ENCODE data around the gene CPVL.

Gene CPVL

GRCh38 chr7:29090151-29090805 is 56.1 kb downstream of the CPVL start:
- no peak for DNase-seq

DNA sequence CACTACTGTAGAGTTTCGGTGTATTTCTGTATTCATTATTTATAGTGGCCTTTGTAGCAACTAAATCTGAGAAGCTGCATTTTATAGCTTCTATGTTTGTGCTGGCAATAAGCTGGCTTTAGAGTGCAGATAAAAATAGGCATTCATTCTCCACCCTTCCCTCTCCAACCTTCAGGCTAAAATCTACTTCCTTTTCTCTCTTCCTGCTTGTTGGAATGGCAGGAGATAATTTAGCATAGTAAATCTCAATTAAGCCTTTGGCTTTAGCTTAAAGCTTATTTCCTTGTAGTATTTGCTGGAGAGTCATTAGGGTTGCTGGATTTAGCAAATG is 58.5 kb downstream of the CPVL start:
- no peak for DNase-seq

DNA sequence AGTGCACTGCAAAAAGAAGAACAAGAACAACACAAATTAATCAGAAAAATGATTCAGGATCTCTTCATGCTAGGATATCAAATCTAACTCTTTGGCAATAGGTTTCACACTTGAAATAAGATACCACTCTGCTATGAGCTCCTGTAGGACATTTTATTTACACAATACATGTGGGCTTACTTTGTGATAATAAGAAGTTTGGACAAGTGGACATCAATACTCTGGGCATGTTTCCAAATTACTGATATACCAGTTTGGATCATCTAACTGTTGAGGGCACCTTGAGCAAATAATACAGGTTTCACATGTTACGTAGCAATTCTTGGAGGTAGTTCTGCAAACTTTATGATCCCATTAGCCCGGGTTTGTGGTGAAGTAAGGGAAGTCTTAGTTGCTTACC is 59.8 kb downstream of the CPVL start:
- no peak for DNase-seq

DNA sequence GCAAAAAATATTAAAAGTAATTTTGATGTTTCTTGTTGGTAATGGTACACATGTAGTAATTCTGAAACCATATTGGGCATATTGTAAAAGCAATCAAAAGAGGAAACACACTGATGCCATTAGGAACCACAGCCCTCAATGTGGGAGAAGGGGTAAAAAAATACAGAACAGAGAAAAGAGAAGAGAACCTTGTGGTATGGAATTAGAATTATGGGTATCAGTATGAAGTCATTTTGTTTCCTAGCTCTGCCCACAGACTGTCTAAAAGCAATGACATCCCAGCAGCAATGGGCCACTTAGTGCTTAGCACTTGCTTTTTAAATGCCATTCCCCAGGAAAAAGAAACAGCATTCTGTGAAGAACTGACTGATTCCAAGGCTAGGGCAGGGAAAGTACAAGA is 61.5 kb downstream of the CPVL start:
- DNase-seq, result no peak

DNA sequence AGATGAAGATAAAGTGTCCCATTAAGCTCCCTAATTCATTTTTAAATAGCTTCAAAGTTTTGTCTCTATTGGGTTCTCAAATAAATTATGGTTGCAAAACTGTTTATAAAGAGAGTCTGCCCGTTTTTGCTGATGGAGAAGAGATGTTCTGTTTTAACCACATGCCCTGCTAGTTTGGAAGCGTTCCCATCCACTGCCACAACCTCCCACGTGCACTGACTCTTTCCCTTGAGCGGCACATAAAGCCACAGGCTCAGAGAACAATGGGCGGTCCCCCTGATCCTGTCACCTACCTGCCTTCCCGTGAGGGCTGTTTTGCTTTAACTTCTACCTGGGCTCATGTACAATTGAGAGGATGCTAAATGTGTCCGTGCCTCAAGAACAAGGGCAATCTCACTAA is 65.5 kb downstream of the CPVL start:
- DNase-seq, result peak; percentile 35

GRCh38 chr7:29078311-29079260 is 67.8 kb downstream of the CPVL start:
- DNase-seq, result no peak

GRCh38 chr7:29077854-29078253 is 68.5 kb downstream of the CPVL start:
- DNase-seq, result no peak

DNA sequence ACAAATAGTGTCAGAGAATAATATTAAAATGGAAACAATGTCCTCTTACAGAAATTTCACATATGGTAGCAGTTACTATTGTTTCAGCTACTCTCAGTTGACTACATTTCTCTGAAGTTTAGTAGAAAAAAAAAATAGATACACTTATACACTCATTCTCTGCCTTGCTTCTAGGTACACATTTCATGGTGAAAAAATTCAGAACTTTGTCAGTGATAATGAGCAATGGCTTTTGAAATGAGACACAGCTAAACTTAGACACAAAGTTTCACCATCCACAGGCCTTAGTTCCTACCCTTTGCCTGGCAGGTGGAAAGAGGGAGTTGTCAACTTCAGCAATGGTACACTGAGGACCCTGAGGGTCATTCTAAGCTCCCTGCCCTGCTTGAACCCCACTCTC is 69.2 kb downstream of the CPVL start:
- DNase-seq, result no peak

DNA sequence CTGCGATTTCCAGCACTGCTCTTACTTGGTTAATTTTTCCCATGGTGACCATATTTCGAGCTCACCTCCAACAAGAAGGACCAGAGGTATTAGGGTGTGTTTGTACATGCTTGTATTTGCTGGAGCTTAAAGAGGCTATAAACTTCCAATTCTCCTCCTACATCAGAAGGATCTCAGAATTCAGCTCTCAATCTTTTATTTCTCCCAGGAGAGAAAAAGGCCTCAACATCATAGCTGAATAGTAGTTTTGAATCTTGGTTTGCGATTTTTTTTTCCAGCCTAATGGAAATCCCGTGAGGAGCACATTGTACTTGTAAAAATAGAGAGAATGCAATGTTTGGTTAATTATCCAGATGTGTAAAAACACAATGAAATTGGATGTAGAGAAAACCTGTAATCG is 69.7 kb downstream of the CPVL start:
- DNase-seq, result no peak

GRCh38 chr7:29075606-29076005 is 70.7 kb downstream of the CPVL start:
- DNase-seq, result no peak

DNA sequence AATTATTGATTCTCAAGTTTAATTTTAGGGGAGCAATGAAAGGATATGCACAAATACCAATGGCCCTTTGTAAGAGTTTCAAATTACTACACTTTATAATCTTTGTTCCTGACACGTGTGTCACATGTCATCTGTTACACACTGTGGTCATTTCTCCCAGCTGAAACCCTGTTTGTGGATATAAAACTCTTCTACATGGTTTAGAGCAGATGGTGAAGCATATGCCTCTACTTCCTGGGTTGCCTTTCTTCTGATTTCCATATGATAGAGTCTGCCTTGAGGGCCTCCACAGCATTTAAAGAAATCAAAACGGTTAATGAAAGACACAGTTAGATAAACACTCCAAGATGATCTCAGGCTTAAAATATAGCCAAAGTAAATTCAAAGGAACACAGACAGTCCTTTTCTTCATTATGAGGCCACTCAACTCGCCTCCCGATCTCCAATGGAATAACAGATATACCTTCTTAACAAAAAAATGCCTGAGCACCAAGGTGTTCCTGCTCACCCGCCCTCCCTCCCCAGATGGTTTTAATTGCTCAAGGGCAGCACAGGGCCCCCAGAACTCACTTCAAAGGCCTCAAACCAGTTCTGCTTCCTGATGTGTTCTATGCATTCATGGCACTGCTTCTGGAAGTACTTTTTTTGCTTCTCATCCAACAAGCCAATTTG is 75.0 kb downstream of the CPVL start:
- DNase-seq, result no peak

DNA sequence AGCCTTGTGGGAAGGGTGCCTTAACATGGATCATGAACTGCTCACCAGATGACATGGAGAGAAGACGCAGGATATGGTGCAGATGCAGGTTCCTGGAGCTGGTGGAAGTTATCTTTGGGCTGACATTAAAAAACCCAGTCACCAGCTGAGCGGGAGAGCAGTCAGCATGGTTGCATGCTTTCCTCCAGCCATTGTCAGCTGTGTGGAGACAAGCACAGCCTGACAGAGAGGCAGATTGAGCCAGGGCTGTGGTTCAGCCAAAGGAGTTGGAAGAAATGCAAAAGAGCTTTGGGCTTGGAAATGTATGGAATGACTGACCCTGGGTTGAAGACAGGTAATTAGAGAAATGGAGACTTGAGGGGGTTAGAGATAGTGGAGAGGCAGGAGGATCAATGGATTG is 79.7 kb downstream of the CPVL start:
- DNase-seq, result no peak

GRCh38 chr7:29065181-29065857 is 81.0 kb downstream of the CPVL start:
- DNase-seq, result no peak

- no peak for DNase-seq
These were observed 82.5 kb downstream of the CPVL start for GRCh38 chr7:29063872-29064271.

GRCh38 chr7:29063236-29063635 is 83.1 kb downstream of the CPVL start:
- no peak for DNase-seq

DNA sequence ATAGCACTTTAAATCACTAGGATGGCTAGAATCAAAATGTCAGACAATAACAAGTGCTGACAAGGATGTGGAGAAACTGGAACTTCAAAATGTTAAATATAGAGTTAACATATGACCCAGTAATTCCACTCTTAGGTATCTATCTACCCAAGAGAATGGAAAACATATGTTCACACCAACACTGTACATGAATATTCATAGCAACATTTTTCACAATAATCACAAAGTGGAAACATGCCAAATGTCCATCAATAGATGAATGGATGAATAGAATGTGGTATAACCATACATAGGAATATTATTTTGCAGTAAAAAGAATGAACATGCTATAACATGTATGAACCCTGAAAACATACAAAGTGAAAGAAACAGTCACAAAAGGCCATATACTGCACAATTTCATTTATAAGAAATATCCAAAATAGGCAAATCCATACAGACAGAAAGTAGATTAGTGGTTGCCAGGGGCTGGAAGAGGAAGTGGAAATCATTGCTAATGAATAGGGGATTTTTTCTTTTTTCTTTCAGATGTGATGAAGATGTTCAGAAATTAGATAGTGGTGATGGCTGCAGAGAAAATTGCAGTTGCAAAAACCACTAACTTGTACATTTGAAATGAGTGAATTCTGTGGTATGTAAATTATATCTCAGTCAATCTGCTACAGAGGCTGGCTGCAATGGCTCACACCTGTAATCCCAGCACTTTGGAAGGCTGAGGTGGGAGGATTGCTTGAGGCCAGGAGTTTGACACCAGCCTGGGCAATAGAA is 93.0 kb downstream of the CPVL start:
- DNase-seq, result no peak

- no peak for DNase-seq
These were observed 99.4 kb downstream of the CPVL start for GRCh38 chr7:29046978-29047377.

DNA sequence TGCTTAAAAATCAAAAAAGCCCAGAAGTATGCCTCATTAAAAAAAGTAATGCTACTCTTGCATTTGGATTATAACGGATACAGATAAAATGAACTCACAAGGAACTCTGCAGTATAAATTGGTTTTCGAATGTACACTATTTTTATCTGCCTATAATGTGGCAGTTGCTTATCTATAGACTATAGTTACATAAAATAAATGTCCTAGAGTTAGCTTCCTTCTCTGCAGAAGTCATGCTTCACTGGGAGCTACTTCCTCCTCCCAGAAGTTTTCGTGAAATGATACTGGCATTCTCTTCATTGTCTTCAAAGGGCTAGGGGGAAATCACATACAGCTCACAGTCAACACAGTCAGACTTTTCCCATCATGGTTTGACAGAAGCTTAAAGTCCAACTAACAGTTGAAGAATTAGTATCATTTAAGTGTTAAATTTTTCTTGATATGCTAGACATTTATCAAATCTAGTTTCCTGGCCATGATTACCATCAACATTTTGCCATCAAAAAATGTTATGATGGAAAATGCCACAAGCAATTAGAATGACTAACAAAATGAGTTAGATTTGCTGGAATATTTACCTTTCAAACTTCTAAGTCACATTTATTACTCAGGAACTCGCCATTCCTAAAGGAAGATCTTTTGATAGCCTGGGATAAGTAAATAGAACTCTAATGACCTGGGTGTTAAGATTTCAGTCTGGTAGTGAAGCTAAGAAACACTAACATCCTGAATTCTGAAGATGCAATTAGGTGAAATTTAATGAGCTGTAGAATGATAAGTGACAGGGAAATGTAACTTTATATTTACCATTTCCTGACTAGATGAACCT is 100.9 kb downstream of the CPVL start:
- no peak for DNase-seq

GRCh38 chr7:29044554-29044953 is 101.8 kb downstream of the CPVL start:
- no peak for DNase-seq

- DNase-seq, result no peak
These were observed 102.8 kb downstream of the CPVL start for GRCh38 chr7:29043576-29043975.

DNA sequence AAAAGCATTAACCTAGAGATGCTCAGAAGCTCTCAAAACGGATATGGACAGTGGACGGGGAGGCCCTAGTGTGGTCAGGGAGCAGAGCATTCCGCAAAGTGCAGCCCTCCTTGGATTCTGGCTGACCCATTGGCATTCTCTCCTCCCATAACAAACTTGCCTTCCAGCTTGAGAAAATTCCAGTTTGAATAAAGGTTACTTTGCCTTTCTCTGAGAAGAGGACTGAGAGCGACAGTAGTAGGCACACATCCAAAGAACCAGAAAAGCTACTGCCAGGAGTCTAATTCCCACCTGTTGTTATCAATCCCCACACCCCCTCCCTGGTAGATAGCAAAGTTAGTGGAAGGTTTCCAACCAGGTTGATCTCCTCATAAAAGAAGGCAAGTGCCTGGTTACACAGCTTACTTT is 103.5 kb downstream of the CPVL start:
- no peak for DNase-seq

DNA sequence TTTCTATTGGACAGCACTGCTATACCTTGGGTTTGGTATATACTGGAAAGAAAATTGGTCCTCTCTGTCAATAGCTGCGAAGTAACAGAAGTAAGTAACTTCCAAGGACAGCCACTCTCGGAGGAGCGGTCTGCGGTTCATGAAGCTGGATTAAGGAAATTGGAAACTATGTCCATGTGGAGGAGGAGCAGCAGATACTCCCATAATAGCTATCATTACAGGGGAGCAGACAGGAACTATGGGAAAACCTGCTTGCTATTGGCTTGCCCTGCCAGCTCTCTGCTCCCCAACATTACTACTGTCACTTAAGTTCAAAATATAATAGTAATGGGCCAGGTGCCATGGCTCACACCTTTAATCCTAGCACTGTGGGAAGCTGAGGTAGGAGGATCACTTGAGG is 104.3 kb downstream of the CPVL start:
- DNase-seq, result no peak
